ENCODE measurements around the gene ALKBH4.

Gene ALKBH4

DNA sequence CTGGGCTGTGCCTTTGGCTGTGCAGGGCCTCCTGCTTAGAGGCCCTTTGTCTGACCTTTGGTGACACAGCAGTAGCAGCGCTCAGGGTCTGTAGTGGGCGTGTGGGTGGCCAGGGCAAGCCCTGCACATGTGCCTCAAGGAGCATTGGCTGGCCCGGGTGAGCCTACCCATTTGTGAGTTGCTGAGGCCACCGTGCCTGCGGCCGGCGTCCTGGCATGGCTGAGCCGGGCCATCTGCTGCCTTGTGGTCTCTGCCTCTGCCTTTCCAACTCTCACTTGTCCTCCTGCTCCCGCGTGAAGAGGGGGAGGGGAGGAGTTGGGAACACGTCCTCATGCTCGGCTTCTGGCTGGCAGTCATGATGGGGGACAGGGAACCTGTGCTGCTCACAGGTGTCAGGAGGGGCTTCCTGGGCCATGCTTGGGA is 40.5 kb downstream of the ALKBH4 start:
- peak overlapping the region; percentile 20; the same call in 1 of the 2 replicates for H3K4me3 ChIP-seq (ENCODE audit: low read length)
- no peaks in the 10 kb centered on the region for H3K9me3 ChIP-seq (replicated peaks; ENCODE audit: insufficient read depth, low read length)
- peak overlapping the region; percentile 98 for H3K27ac ChIP-seq (ENCODE audit: low read length)
- peak; percentile 62 for DNase-seq
- H3F3A ChIP-seq (ENCODE audit: insufficient read depth, low read length), result peaks cover 43% of the 10 kb centered on the region
- H3K79me2 ChIP-seq (ENCODE audit: low read length), result peaks cover 33% of the 10 kb centered on the region
- no peaks in the 10 kb centered on the region for H4K20me1 ChIP-seq (ENCODE audit: insufficient read depth, low read length)
- TF ChIP-seq EZH2phosphoT487 (IDR thresholded peaks at IDR 0.05; ENCODE audit: low read length) (no peak), EZH2 (optimal IDR thresholded peaks at IDR 0.05; ENCODE audit: low read depth, low read length) (no peak), CTCF (IDR thresholded peaks at IDR 0.05; ENCODE audit: low read length) (no peak)
- H3K9ac ChIP-seq (ENCODE audit: low read length), result peak overlapping the region; percentile 93
- peak overlapping the region; percentile 10; the same call in 1 of the 2 replicates for H2AFZ ChIP-seq (ENCODE audit: low read length)
- H3K4me1 ChIP-seq (ENCODE audit: low read length), result peaks cover 53% of the 10 kb centered on the region
- H3K4me2 ChIP-seq (ENCODE audit: low read depth, low read length), result peak overlapping the region; percentile 84
- H3K27me3 ChIP-seq (replicated peaks; ENCODE audit: insufficient read depth, low read length), result no peaks in the 10 kb centered on the region
- peaks cover 6% of the 10 kb centered on the region for H3K36me3 ChIP-seq (replicated peaks; ENCODE audit: insufficient read depth, low read length)
- no peaks in the 10 kb centered on the region for H3K9me2 ChIP-seq (replicated peaks; ENCODE audit: insufficient read depth, low read length)

DNA sequence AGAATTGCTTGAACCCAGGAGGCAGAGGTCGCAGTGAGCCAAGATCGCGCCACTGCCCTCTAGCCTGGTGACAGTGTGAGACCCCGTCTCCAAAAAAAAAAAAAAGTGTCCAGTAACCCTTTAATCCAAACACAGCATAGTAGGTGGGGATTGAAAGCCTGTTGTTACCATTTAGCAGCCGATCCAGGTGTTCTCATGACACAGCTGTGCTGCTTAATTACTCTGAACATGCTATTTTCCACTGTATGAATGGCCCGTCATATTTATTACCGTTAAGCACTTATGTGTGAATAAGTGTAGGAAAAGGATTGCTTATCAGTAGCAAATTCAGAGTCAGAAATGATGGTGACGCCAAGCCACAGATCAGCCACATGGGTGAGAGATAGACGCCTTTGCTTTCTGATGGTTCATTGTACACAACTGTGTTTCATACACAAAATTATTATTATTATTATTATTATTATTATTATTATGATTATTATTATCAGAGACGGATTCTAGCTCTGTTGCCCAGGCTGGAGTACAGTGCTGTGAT is 42.9 kb downstream of the ALKBH4 start:
- H3K9me2 ChIP-seq (replicated peaks; ENCODE audit: insufficient read depth, low read length), result no peaks in the 10 kb centered on the region
- H3K4me2 ChIP-seq (ENCODE audit: low read depth, low read length), result no peak overlapping the region
- no peak overlapping the region for H3K27ac ChIP-seq (ENCODE audit: low read length)
- DNase-seq, result no peak
- peaks cover 38% of the 10 kb centered on the region for H3F3A ChIP-seq (ENCODE audit: insufficient read depth, low read length)
- no peak for TF ChIP-seq CTCF (IDR thresholded peaks at IDR 0.05; ENCODE audit: low read length)
- no peaks in the 10 kb centered on the region for H4K20me1 ChIP-seq (ENCODE audit: insufficient read depth, low read length)
- peaks cover 36% of the 10 kb centered on the region for H3K79me2 ChIP-seq (ENCODE audit: low read length)
- peaks cover 33% of the 10 kb centered on the region for H3K4me1 ChIP-seq (ENCODE audit: low read length)
- no peak overlapping the region for H3K9ac ChIP-seq (ENCODE audit: low read length)
- H3K36me3 ChIP-seq (replicated peaks; ENCODE audit: insufficient read depth, low read length), result peaks cover 6% of the 10 kb centered on the region
- H3K27me3 ChIP-seq (replicated peaks; ENCODE audit: insufficient read depth, low read length), result no peaks in the 10 kb centered on the region
- no peaks in the 10 kb centered on the region for H3K9me3 ChIP-seq (replicated peaks; ENCODE audit: insufficient read depth, low read length)
- no peak overlapping the region for H3K4me3 ChIP-seq (ENCODE audit: low read length)
- H2AFZ ChIP-seq (ENCODE audit: low read length), result no peak overlapping the region

GRCh38 chr7:102418592-102418991 is 46.1 kb downstream of the ALKBH4 start:
- no peak for TF ChIP-seq EZH2phosphoT487 (IDR thresholded peaks at IDR 0.05; ENCODE audit: low read length)
- TF ChIP-seq CTCF (IDR thresholded peaks at IDR 0.05; ENCODE audit: low read length), result no peak
- no peak for TF ChIP-seq EZH2 (optimal IDR thresholded peaks at IDR 0.05; ENCODE audit: low read depth, low read length)
- H4K20me1 ChIP-seq (ENCODE audit: insufficient read depth, low read length), result no peaks in the 10 kb centered on the region
- peaks cover 7% of the 10 kb centered on the region for H3F3A ChIP-seq (ENCODE audit: insufficient read depth, low read length)
- no peak for DNase-seq
- H3K79me2 ChIP-seq (ENCODE audit: low read length), result peaks cover 43% of the 10 kb centered on the region
- no peak overlapping the region for H3K27ac ChIP-seq (ENCODE audit: low read length)
- peaks cover 6% of the 10 kb centered on the region for H3K36me3 ChIP-seq (replicated peaks; ENCODE audit: insufficient read depth, low read length)
- no peak overlapping the region for H2AFZ ChIP-seq (ENCODE audit: low read length)
- no peak overlapping the region for H3K4me2 ChIP-seq (ENCODE audit: low read depth, low read length)
- no peaks in the 10 kb centered on the region for H3K9me3 ChIP-seq (replicated peaks; ENCODE audit: insufficient read depth, low read length)
- H3K9ac ChIP-seq (ENCODE audit: low read length), result no peak overlapping the region
- H3K4me3 ChIP-seq (ENCODE audit: low read length), result no peak overlapping the region
- peaks cover 3% of the 10 kb centered on the region for H3K4me1 ChIP-seq (ENCODE audit: low read length)
- no peaks in the 10 kb centered on the region for H3K9me2 ChIP-seq (replicated peaks; ENCODE audit: insufficient read depth, low read length)
- H3K27me3 ChIP-seq (replicated peaks; ENCODE audit: insufficient read depth, low read length), result no peaks in the 10 kb centered on the region

Measured in MM.1S (cell line).